IMR-90 (cell line): Measurements from ENCODE around the gene TENT4B.

Source experiments
- RAD21 ChIP-seq: IDR thresholded peaks from 2 replicates; pipeline ENCODE4 v1.6.1; 2012; ENCODE audit warnings: low read length, improper control_type of control experiment
- RFX5 ChIP-seq: IDR thresholded peaks from 2 replicates; pipeline ENCODE4 v1.8.0; 2012; ENCODE audit warnings: low read depth, mild to moderate bottlenecking, low read length, moderate library complexity

DNA sequence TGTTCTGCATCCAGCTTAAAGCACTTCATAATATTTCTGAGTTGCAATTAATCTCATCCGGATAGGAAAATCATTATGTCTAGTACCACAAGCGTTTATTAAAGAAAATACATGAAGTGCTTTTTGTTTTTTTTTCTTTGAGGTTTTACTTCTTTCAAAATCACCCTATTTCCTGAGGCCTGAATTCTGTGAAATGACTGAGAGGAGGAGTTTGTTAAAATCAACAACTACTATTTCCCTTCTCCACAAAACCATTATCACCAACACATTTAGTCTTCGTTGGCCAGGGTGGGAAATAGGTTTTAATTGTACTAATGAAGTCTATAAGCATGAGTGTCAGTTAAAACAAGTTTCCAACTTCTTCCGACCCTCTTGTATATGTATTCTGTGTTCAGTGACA is 62.6 kb downstream of the TENT4B start:
- no peak for TF ChIP-seq RFX5
- TF ChIP-seq RAD21 = no peak
